IMR-90 (cell line): ENCODE results near the gene CBFA2T3. TPM values are rescaled to one million over a fixed set of nuclear protein-coding genes. Genes with fewer than 3 reads are reported as not detected.

Source experiments
- ATAC-seq: fragments of 200-7000 bp; cut with Tn5 transposase; 2 replicates; pipeline ENCODE4 v1.9.1; 2020; ENCODE audit warnings: low read depth, mild to moderate bottlenecking, moderate library complexity
- BruUV-seq: library from RNA; stranded (reverse); fragments of 400-500 nt; replicated peaks from 2 replicates; lab custom pipeline; 2021; lab: Mats Ljungman, UMichigan
- CTCF ChIA-PET: fragments of 300-600 bp; formaldehyde crosslinking; extraction: SDS; loops from one replicate; lab custom pipeline; 2021; ENCODE audit warnings: antibody characterized with exemption; lab: Yijun Ruan, JAX
- POLR2A ChIA-PET: fragments of 300-600 bp; sonication (Branson Sonifier 250); formaldehyde crosslinking; loops from one replicate; lab custom pipeline; 2022; ENCODE audit warnings: antibody characterized with exemption; ENCODE audit not compliant: unreplicated experiment; lab: Charles Lee
- DNase-seq: peaks from one replicate; pipeline ENCODE4 v3.0.0; 2013
- H2AFZ ChIP-seq: replicated peaks from 2 replicates; pipeline ENCODE3; 2013; ENCODE audit warnings: low read length, mild to moderate bottlenecking; ENCODE audit not compliant: poor library complexity
- H2AK5ac ChIP-seq: 2 replicates; pipeline ENCODE4 v1.6.1; 2013; ENCODE audit warnings: low read depth, low read length, inconsistent platforms
- H2AK9ac ChIP-seq: replicated peaks from 2 replicates; pipeline ENCODE3; 2013; ENCODE audit warnings: mild to moderate bottlenecking, low read depth, low read length, moderate library complexity; ENCODE audit not compliant: poor library complexity
- H2BK120ac ChIP-seq: 2 replicates; pipeline ENCODE4 v1.6.1; 2013; ENCODE audit warnings: low read depth, low read length, inconsistent platforms
- H2BK15ac ChIP-seq: 3 replicates; pipeline ENCODE4 v1.6.1; 2013; ENCODE audit warnings: low read depth, low read length, inconsistent platforms
- H2BK20ac ChIP-seq: 2 replicates; pipeline ENCODE4 v1.6.1; 2013; ENCODE audit warnings: low read depth, mild to moderate bottlenecking, inconsistent platforms, low read length, moderate library complexity
- H2BK5ac ChIP-seq: 2 replicates; pipeline ENCODE4 v1.6.1; 2013; ENCODE audit warnings: mild to moderate bottlenecking, low read depth, low read length, inconsistent platforms; ENCODE audit not compliant: poor library complexity, severe bottlenecking
- H3K14ac ChIP-seq: replicated peaks from 2 replicates; pipeline ENCODE4 v1.6.1; 2013; ENCODE audit warnings: low read depth, low read length, inconsistent platforms
- H3K18ac ChIP-seq: 2 replicates; pipeline ENCODE4 v1.6.1; 2013; ENCODE audit warnings: low read depth, low read length, control low read depth
- H3K23ac ChIP-seq: 2 replicates; pipeline ENCODE4 v1.6.1; 2013; ENCODE audit warnings: low read depth, low read length, inconsistent platforms
- H3K27ac ChIP-seq: 2 replicates; pipeline ENCODE4 v1.5.1; 2013; ENCODE audit warnings: mild to moderate bottlenecking, control low read depth, low read length; ENCODE audit not compliant: insufficient read depth
- H3K27me3 ChIP-seq: 2 replicates; pipeline ENCODE4 v1.6.1; 2013; ENCODE audit warnings: low read length; ENCODE audit not compliant: control insufficient read depth, insufficient read depth
- H3K36me3 ChIP-seq: 2 replicates; pipeline ENCODE4 v1.6.1; 2013; ENCODE audit warnings: low read length, mixed read lengths; ENCODE audit not compliant: control insufficient read depth, insufficient read depth
- H3K4ac ChIP-seq: 2 replicates; pipeline ENCODE4 v1.6.1; 2013; ENCODE audit warnings: low read depth, low read length, inconsistent platforms
- H3K4me1 ChIP-seq: 2 replicates; pipeline ENCODE4 v1.6.1; 2013; ENCODE audit warnings: low read length, mixed read lengths; ENCODE audit not compliant: control insufficient read depth, insufficient read depth
- H3K4me2 ChIP-seq: 2 replicates; pipeline ENCODE4 v1.6.1; 2013; ENCODE audit warnings: low read depth, mild to moderate bottlenecking, control low read depth, low read length, moderate library complexity
- H3K4me3 ChIP-seq: 2 replicates; pipeline ENCODE4 v1.5.1; 2013; ENCODE audit warnings: low read depth, mild to moderate bottlenecking, control low read depth, low read length, moderate library complexity; ENCODE audit not compliant: insufficient read depth
- H3K56ac ChIP-seq: 2 replicates; pipeline ENCODE4 v1.6.1; 2013; ENCODE audit warnings: low read length, inconsistent platforms; ENCODE audit not compliant: insufficient read depth; ENCODE audit errors: extremely low read depth
- H3K79me1 ChIP-seq, 2 experiments: 2 replicates each; pipeline ENCODE4 v1.6.1; 2013; ENCODE audit warnings: low read length in 2 of 2, inconsistent platforms in 1 of 2, low read depth in 1 of 2
- H3K9ac ChIP-seq: 2 replicates; pipeline ENCODE4 v1.6.1; 2013; ENCODE audit warnings: low read depth, low read length, control low read depth
- H3K9me1 ChIP-seq: 2 replicates; pipeline ENCODE4 v1.6.1; 2013; ENCODE audit warnings: low read length, inconsistent platforms; ENCODE audit not compliant: insufficient read depth
- H3K9me3 ChIP-seq: 2 replicates; pipeline ENCODE4 v1.6.1; 2013; ENCODE audit warnings: low read length; ENCODE audit not compliant: control insufficient read depth, insufficient read depth
- H4K20me1 ChIP-seq: 2 replicates; pipeline ENCODE4 v1.6.1; 2013; ENCODE audit warnings: low read length, inconsistent platforms; ENCODE audit not compliant: insufficient read depth
- H4K5ac ChIP-seq: 2 replicates; pipeline ENCODE4 v1.6.1; 2013; ENCODE audit warnings: mild to moderate bottlenecking, low read depth, low read length, control low read depth
- H4K8ac ChIP-seq, 2 experiments: 2 replicates each; pipeline ENCODE4 v1.6.1; 2013; ENCODE audit warnings: low read depth in 2 of 2, low read length in 2 of 2, control low read depth in 1 of 2, inconsistent platforms in 1 of 2
- H4K91ac ChIP-seq: 2 replicates; pipeline ENCODE4 v1.6.1; 2013; ENCODE audit warnings: low read depth, low read length, inconsistent platforms; ENCODE audit not compliant: insufficient read depth
- BHLHE40 ChIP-seq: fragments of 150-350 bp; IDR thresholded peaks from 2 replicates; pipeline ENCODE4 v1.6.1; 2016; ENCODE audit warnings: mild to moderate bottlenecking, low read depth, low read length
- CEBPB ChIP-seq: IDR thresholded peaks from 2 replicates; pipeline ENCODE4 v1.6.1; 2012; ENCODE audit warnings: low read depth, low read length, improper control_type of control experiment
- CHD1 ChIP-seq: IDR thresholded peaks from 2 replicates; pipeline ENCODE4 v1.6.1; 2012; ENCODE audit warnings: low read depth, low read length, improper control_type of control experiment
- CTCF ChIP-seq: conservative IDR thresholded peaks from 2 replicates; pipeline ENCODE4 v1.5.1; 2012; ENCODE audit warnings: mild to moderate bottlenecking, low read depth, low read length, improper control_type of control experiment
- ELK1 ChIP-seq: fragments of 150-350 bp; IDR thresholded peaks from 2 replicates; pipeline ENCODE4 v1.6.1; 2016; ENCODE audit warnings: low read depth, mild to moderate bottlenecking, low read length, moderate library complexity, borderline replicate concordance
- FOS ChIP-seq: fragments of 150-350 bp; IDR thresholded peaks from 2 replicates; pipeline ENCODE4 v1.6.1; 2016; ENCODE audit warnings: low read depth, low read length
- MAFK ChIP-seq: IDR thresholded peaks from 2 replicates; pipeline ENCODE4 v1.6.1; 2012; ENCODE audit warnings: low read depth, low read length, improper control_type of control experiment
- MAZ ChIP-seq: IDR thresholded peaks from 2 replicates; pipeline ENCODE4 v1.6.1; 2012; ENCODE audit warnings: low read depth, mild to moderate bottlenecking, low read length, improper control_type of control experiment, moderate library complexity, borderline replicate concordance
- MXI1 ChIP-seq: IDR thresholded peaks from 2 replicates; pipeline ENCODE4 v1.6.1; 2012; ENCODE audit warnings: low read depth, mild to moderate bottlenecking, low read length, moderate library complexity, borderline replicate concordance
- NFE2L2 ChIP-seq: fragments of 150-350 bp; IDR thresholded peaks from 2 replicates; pipeline ENCODE4 v1.6.1; 2016; ENCODE audit warnings: low read depth, mild to moderate bottlenecking, low read length
- POLR2A ChIP-seq: IDR thresholded peaks from 2 replicates; pipeline ENCODE4 v1.6.1; 2012; ENCODE audit warnings: mild to moderate bottlenecking, low read depth, low read length
- RAD21 ChIP-seq: IDR thresholded peaks from 2 replicates; pipeline ENCODE4 v1.6.1; 2012; ENCODE audit warnings: low read length, improper control_type of control experiment
- RCOR1 ChIP-seq: IDR thresholded peaks from 2 replicates; pipeline ENCODE4 v1.6.1; 2012; ENCODE audit warnings: mild to moderate bottlenecking, low read length, improper control_type of control experiment; ENCODE audit not compliant: insufficient replicate concordance
- RFX5 ChIP-seq: IDR thresholded peaks from 2 replicates; pipeline ENCODE4 v1.8.0; 2012; ENCODE audit warnings: low read depth, mild to moderate bottlenecking, low read length, moderate library complexity
- SMC3 ChIP-seq: fragments of 150-350 bp; IDR thresholded peaks from 2 replicates; pipeline ENCODE4 v1.6.1; 2016; ENCODE audit warnings: low read depth, mild to moderate bottlenecking, antibody characterized with exemption, low read length, moderate library complexity
- USF2 ChIP-seq: fragments of 150-350 bp; IDR thresholded peaks from 2 replicates; pipeline ENCODE4 v1.6.1; 2017; ENCODE audit warnings: mild to moderate bottlenecking, antibody characterized with exemption, low read length, low read depth
- WGBS, 2 experiments: methylation state at CpG; one replicate each; pipeline versions ENCODE4 v1.1.5 to v1.1.7; 2013; ENCODE audit warnings: missing lambda C conversion rate in 2 of 2; ENCODE audit not compliant: insufficient read length in 1 of 2; ENCODE audit errors: extremely low coverage in 2 of 2; 5-methylcytosine and 5-hydroxymethylcytosine counted together
- dilution Hi-C: fragments of 300-500 bp; cut with HindIII; formaldehyde crosslinking; loops from one replicate; pipeline ENCODE4 v1.14.3; 2018; ENCODE audit warnings: low sequenced_read_pairs; ENCODE audit not compliant: unreplicated experiment
- in situ Hi-C: fragments of 300-500 bp; cut with MboI; formaldehyde crosslinking; loops from 3 replicates; pipeline ENCODE4 v1.14.3; 2019; ENCODE audit warnings: low sequenced_read_pairs, inconsistent platforms, mixed read lengths
- intact Hi-C: fragments of 100-400 bp; cut with micrococcal nuclease; formaldehyde crosslinking; loops from 2 replicates; pipeline ENCODE4 v1.10.0; 2022
- polyA plus RNA-seq, 3 experiments: library from polyadenylated mRNA; depleted of rRNA; stranded (reverse); fragments of >200 nt; gene quantifications; 2 replicates each; pipeline ENCODE4 v1.2.3, GENCODE V29; 2012; ENCODE audit warnings: low replicate concordance in 1 of 3
- total RNA-seq: library from RNA; depleted of rRNA; stranded (reverse); fragments of >200 nt; gene quantifications from 2 replicates; pipeline ENCODE4 v1.2.3, GENCODE V29; 2012

Gene CBFA2T3
- total and polyA plus RNA-seq, 2 of the 4 experiments (the other 2 are of a cell fraction), result not detected

- Histone ChIP-seq H3K23ac (no peak overlapping the region), H2AK5ac (no peak overlapping the region), H3K4me3 (no peak overlapping the region), H2AK9ac (no peak overlapping the region), H3K9me3 (no peaks in the 10 kb centered on the region), H2BK120ac (no peak overlapping the region), H3K27me3 (peaks cover 23% of the 10 kb centered on the region; the same call in 1 of the 2 replicates), H3K4me1 (no peaks in the 10 kb centered on the region), H3K79me1 (no peaks in the 10 kb centered on the region), H2BK5ac (no peak overlapping the region), H4K91ac (no peak overlapping the region), H3K9ac (no peak overlapping the region), H2AFZ (no peak overlapping the region), H4K5ac (no peak overlapping the region), H3K18ac (no peak overlapping the region), H2BK15ac (no peak overlapping the region), H3K4me2 (no peak overlapping the region), H3K9me1 (no peaks in the 10 kb centered on the region), H3K27ac (no peak overlapping the region), H2BK20ac (no peak overlapping the region), H4K8ac (no peak overlapping the region), H3K4ac (no peak overlapping the region), H4K20me1 (no peaks in the 10 kb centered on the region), H3K36me3 (no peaks in the 10 kb centered on the region), H3K14ac (no peak overlapping the region), H3K56ac (no peak overlapping the region)
- no peak for DNase-seq
- in situ Hi-C loops (no loop called here), intact Hi-C loops (no loop called here), dilution Hi-C loops (no loop called here)
- CTCF ChIA-PET, result no interaction called here
- POLR2A ChIA-PET, result no interaction called here
- no peak for ATAC-seq
- BruUV-seq, result no TSS peak
- no peak for TF ChIP-seq MAZ
- no peak for TF ChIP-seq RAD21
- no peak for TF ChIP-seq BHLHE40
- no peak for TF ChIP-seq CEBPB
- no peak for TF ChIP-seq MXI1
- no peak for TF ChIP-seq RCOR1
- TF ChIP-seq FOS, result no peak
- TF ChIP-seq ELK1, result no peak
- no peak for TF ChIP-seq CHD1
- TF ChIP-seq POLR2A, result no peak
- TF ChIP-seq USF2, result no peak
- TF ChIP-seq RFX5, result no peak
- TF ChIP-seq NFE2L2, result no peak
- no peak for TF ChIP-seq CTCF
- TF ChIP-seq MAFK, result no peak
- TF ChIP-seq SMC3, result no peak
- WGBS, 2 experiments, result 80% methylated on average over 22 of the region's 26 CpGs; no CpG with 5 or more reads in 1 of the 2 experiments
Measured at GRCh38 chr16:88901718-88902337, 75.2 kb downstream of the CBFA2T3 start.
